Kidney (tissue), 14 donors: ENCODE measurements around the gene CEP68. TPM values are rescaled to one million over a fixed set of nuclear protein-coding genes. Genes with fewer than 3 reads are reported as not detected.

Experiments used
- DNase-seq, 5 donors: peaks; one replicate each; pipeline ENCODE4 v3.0.0-alpha.2; 2013 to 2020
- FAIRE-seq: peaks from 2 replicates; lab custom pipeline; 2012; peaks lifted over from hg19 to GRCh38; lab: Jason Lieb, UNC
- H3K27ac ChIP-seq, 2 donors: one replicate each; pipeline ENCODE4 v1.7.0; 2013; ENCODE audit warnings: low read depth in 2 of 2, low read length in 2 of 2, inconsistent platforms in 1 of 2
- H3K27me3 ChIP-seq: one replicate; pipeline ENCODE4 v1.7.1; 2013; ENCODE audit warnings: low read length, inconsistent platforms; ENCODE audit not compliant: control insufficient read depth, insufficient read depth
- H3K36me3 ChIP-seq, 3 donors: one replicate each; pipeline versions ENCODE4 v1.7.0 to v1.7.1; 2013; ENCODE audit warnings: low read length in 3 of 3, control low read depth in 1 of 3, inconsistent platforms in 1 of 3; ENCODE audit not compliant: insufficient read depth in 3 of 3, control insufficient read depth in 2 of 3
- H3K4me1 ChIP-seq, 3 donors: one replicate each; pipeline versions ENCODE4 v1.7.0 to v1.7.1; 2013; ENCODE audit warnings: low read length in 3 of 3, inconsistent platforms in 1 of 3, low read depth in 1 of 3; ENCODE audit not compliant: control insufficient read depth in 2 of 3, insufficient read depth in 2 of 3
- H3K4me3 ChIP-seq, 3 donors: one replicate each; pipeline versions ENCODE4 v1.7.0 to v1.8.1; 2013; ENCODE audit warnings: low read length in 3 of 3, control low read depth in 1 of 3, inconsistent platforms in 1 of 3
- H3K9ac ChIP-seq, 3 donors: one replicate each; pipeline versions ENCODE4 v1.7.0 to v1.7.1; 2013; ENCODE audit warnings: low read length in 3 of 3, control low read depth in 1 of 3, inconsistent platforms in 1 of 3
- H3K9me3 ChIP-seq, 3 donors: one replicate each; pipeline versions ENCODE4 v1.7.0 to v1.7.1; 2013; ENCODE audit warnings: low read length in 3 of 3, control low read depth in 1 of 3, inconsistent platforms in 1 of 3; ENCODE audit not compliant: control insufficient read depth in 2 of 3, insufficient read depth in 1 of 3
- intact Hi-C: fragments of 100-400 bp; cut with DNase I; formaldehyde crosslinking; loops from one replicate; pipeline ENCODE4 v1.11.1; 2022
- polyA plus RNA-seq: library from polyadenylated mRNA; stranded (reverse); fragments of 350-450 nt; fragmentation: Illumina TruSeq; extraction: RNeasy Lipid Tissue Mini Kit (QIAGEN cat#74804); gene quantifications from one replicate; pipeline ENCODE4 v1.2.3, GENCODE V29; 2014; ENCODE audit warnings: low read depth, low replicate concordance; ENCODE audit not compliant: insufficient read depth
- total RNA-seq: library from RNA; stranded (reverse); fragmentation: NEBNext Ultra II Directional; extraction: Animal tissue kit (Norgen Biotek cat#: 25700); gene quantifications from one replicate; pipeline ENCODE4 v1.2.1, GENCODE V29; 2021
- TF ChIP-seq, protein P1 (sequence below): IDR thresholded peaks from 3 replicates; pipeline ENCODE4 v1.5.1; 2012; ENCODE audit warnings: mild to moderate bottlenecking, moderate library complexity, borderline replicate concordance; ENCODE audit not compliant: insufficient read depth; ENCODE audit errors: extremely low read depth
- donor health status: control.
- donor health status: control.
- donor health status: control.
- donor health status: control.
- donor health status: control.
- donor health status: DM: yes; HTN: yes; CAD: no.
- donor health status: Normal renal cell carcinoma (clear cell type).

Gene CEP68
- total and polyA plus RNA-seq, 2 donors from 2014 or later = 5.6 to 20.3 TPM

DNA sequence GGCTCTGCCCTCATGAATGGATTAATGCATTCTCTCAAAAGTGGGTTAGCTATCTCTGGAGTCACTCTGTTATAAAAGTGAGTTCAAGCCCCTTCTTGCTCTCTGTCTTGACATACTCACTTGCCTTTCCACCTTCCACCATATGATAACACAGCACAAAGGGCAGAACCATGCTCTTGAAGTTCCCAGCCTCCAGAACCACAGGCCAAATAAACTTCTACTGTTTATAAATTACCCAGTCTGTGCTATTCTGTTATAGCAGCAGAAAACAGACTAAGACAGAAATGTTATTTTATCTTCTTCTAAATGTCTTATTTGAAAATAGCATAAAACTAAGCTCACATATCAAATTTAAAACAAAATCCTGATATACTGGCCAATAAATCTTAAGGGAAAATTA lies 58.7 kb downstream of the CEP68 start:
- no peak overlapping the region for H3K4me3 ChIP-seq
- DNase-seq = no peak
- H3K9ac ChIP-seq = no peak overlapping the region
- intact Hi-C loops = no loop called here
- peaks cover 0 to 10% (median 6%) of the 10 kb centered on the region in 3 donors for H3K4me1 ChIP-seq
- TF ChIP-seq, protein P1, sequence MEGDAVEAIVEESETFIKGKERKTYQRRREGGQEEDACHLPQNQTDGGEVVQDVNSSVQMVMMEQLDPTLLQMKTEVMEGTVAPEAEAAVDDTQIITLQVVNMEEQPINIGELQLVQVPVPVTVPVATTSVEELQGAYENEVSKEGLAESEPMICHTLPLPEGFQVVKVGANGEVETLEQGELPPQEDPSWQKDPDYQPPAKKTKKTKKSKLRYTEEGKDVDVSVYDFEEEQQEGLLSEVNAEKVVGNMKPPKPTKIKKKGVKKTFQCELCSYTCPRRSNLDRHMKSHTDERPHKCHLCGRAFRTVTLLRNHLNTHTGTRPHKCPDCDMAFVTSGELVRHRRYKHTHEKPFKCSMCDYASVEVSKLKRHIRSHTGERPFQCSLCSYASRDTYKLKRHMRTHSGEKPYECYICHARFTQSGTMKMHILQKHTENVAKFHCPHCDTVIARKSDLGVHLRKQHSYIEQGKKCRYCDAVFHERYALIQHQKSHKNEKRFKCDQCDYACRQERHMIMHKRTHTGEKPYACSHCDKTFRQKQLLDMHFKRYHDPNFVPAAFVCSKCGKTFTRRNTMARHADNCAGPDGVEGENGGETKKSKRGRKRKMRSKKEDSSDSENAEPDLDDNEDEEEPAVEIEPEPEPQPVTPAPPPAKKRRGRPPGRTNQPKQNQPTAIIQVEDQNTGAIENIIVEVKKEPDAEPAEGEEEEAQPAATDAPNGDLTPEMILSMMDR = no peak
- no peaks in the 10 kb centered on the region for H3K27me3 ChIP-seq
- no peak for FAIRE-seq
- H3K9me3 ChIP-seq = no peaks in the 10 kb centered on the region
- no peaks in the 10 kb centered on the region for H3K36me3 ChIP-seq
- H3K27ac ChIP-seq = no peak overlapping the region

DNA sequence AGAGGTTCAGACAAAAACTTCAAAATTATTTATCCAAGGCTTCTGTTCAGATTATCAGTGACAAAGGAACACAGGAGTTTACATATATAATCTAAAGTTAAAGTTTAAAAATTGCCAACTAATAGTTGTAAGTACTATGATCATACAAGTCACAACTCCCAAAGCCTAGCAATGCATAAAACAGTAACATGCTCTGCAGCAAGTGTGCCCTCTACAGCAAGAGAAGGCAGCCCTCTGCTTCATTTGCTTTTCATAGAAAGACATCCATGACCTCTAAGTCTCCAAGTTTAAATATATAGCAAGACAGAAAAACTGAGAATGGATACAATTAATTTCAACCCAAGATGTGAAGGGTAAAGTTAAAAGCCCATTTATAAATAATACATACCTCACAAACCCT lies 60.4 kb downstream of the CEP68 start:
- peaks cover 0 to 17% (median 6%) of the 10 kb centered on the region in 3 donors for H3K4me1 ChIP-seq
- H3K36me3 ChIP-seq = no peaks in the 10 kb centered on the region
- FAIRE-seq (no peak), DNase-seq (no peak)
- H3K27me3 ChIP-seq = no peaks in the 10 kb centered on the region
- no peak overlapping the region for H3K9ac ChIP-seq
- TF ChIP-seq, protein P1 = no peak
- no peak overlapping the region for H3K4me3 ChIP-seq
- intact Hi-C loops = no loop called here
- H3K27ac ChIP-seq = no peak overlapping the region
- no peaks in the 10 kb centered on the region for H3K9me3 ChIP-seq

DNA sequence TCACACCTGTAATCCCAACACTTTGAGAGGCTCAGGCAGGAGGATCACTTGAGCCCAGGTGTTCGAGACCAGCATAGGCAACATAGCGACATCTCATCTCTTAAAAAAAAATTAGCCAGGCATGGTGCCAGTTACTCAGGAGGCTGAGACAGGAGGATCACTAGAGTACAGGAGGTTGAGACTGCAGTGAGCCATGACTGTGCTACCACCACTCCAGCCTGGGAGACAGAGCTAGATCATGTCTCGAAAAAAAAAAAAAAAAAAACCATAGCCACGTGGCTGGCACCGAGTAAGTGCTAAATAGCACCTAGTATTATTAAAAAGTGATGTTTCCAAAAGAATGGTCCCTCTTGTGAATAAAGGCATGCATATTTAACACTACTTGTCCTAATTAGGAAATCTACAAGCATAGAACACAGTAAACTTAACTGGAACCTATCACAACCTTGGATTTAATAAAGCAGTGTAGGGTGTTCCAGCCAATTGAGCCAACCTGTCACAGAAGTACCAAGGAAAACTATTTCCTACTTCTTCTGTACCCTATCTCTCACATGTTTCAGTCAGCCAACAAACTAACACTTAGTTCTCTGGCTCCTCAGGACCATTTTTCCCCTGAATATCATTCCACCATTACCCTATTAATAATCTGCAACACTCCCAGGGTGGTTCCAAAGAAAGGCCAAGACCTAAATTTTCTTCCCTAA lies 64.9 kb downstream of the CEP68 start:
- TF ChIP-seq, protein P1 = no peak
- Histone ChIP-seq H3K4me1 (peaks cover 0 to 26% (median 9%) of the 10 kb centered on the region in 3 donors), H3K27ac (no peak overlapping the region), H3K27me3 (no peaks in the 10 kb centered on the region), H3K36me3 (no peaks in the 10 kb centered on the region), H3K4me3 (no peak overlapping the region), H3K9me3 (no peaks in the 10 kb centered on the region), H3K9ac (no peak overlapping the region)
- DNase-seq (no peak), FAIRE-seq (no peak)
- intact Hi-C loops = no loop called here
